ENCODE measurements around the gene FBXO48.

- TF ChIP-seq CTCF (conservative IDR thresholded peaks at IDR 0.05; ENCODE audit: low read depth in 2 of 2) (no peak), EZH2 (IDR thresholded peaks at IDR 0.05; ENCODE audit: low read depth, unreplicated experiment) (no peak), POLR2AphosphoS5 (IDR thresholded peaks at IDR 0.05; ENCODE audit: low read depth) (no peak), REST (IDR thresholded peaks at IDR 0.05; ENCODE audit: unreplicated experiment) (no peak), CREB1 (CRISPR knock-in tag; IDR thresholded peaks at IDR 0.05; ENCODE audit: low read depth) (no peak), JUNB (IDR thresholded peaks at IDR 0.05; ENCODE audit: unreplicated experiment) (no peak), ZNF331 (CRISPR knock-in tag; IDR thresholded peaks at IDR 0.05; ENCODE audit: low read depth) (no peak), EZH2phosphoT487 (IDR thresholded peaks at IDR 0.05; ENCODE audit: unreplicated experiment) (no peak), NANOG (IDR thresholded peaks at IDR 0.05; ENCODE audit: borderline replicate concordance) (no peak), ZNF114 (CRISPR knock-in tag; IDR thresholded peaks at IDR 0.05) (no peak), STAT1 (IDR thresholded peaks at IDR 0.05; ENCODE audit: unreplicated experiment) (no peak), ZNF462 (CRISPR knock-in tag; IDR thresholded peaks at IDR 0.05) (no peak), ETS1 (IDR thresholded peaks at IDR 0.05) (no peak)
Observed at GRCh38 chr2:68506170-68506569, 39.1 kb upstream of the FBXO48 start.
